Rectal smooth muscle tissue (tissue), 1 donor: Measurements from ENCODE around the gene ZCCHC8.
"Not testable (repeated sequence)": the region's sequence is repeated elsewhere in the genome, so short reads cannot be mapped to it uniquely, and the experiment has no call there.

Experiments used
- H3K27ac ChIP-seq: one replicate; pipeline ENCODE4 v1.7.0; 2013; ENCODE audit warnings: low read depth, low read length, inconsistent platforms
- H3K27me3 ChIP-seq: one replicate; pipeline ENCODE4 v1.7.0; 2013; ENCODE audit warnings: low read length; ENCODE audit not compliant: control insufficient read depth, insufficient read depth
- H3K36me3 ChIP-seq: one replicate; pipeline ENCODE4 v1.7.0; 2013; ENCODE audit warnings: low read length; ENCODE audit not compliant: control insufficient read depth, insufficient read depth
- H3K4me1 ChIP-seq: one replicate; pipeline ENCODE4 v1.7.0; 2013; ENCODE audit warnings: low read length; ENCODE audit not compliant: control insufficient read depth, insufficient read depth
- H3K4me3 ChIP-seq: one replicate; pipeline ENCODE4 v1.7.0; 2013; ENCODE audit warnings: low read length
- H3K9ac ChIP-seq: one replicate; pipeline ENCODE4 v1.7.0; 2013; ENCODE audit warnings: low read length

ZCCHC8 gene

GRCh38 chr12:122503783-122504590 is 3.3 kb upstream of the ZCCHC8 start:
- peaks cover 28% of the 10 kb centered on the region for H3K36me3 ChIP-seq
- no peak overlapping the region for H3K4me3 ChIP-seq
- no peak overlapping the region for H3K27ac ChIP-seq
- H3K27me3 ChIP-seq, result no peaks in the 10 kb centered on the region
- peaks cover 3% of the 10 kb centered on the region for H3K4me1 ChIP-seq
- no peak overlapping the region for H3K9ac ChIP-seq

DNA sequence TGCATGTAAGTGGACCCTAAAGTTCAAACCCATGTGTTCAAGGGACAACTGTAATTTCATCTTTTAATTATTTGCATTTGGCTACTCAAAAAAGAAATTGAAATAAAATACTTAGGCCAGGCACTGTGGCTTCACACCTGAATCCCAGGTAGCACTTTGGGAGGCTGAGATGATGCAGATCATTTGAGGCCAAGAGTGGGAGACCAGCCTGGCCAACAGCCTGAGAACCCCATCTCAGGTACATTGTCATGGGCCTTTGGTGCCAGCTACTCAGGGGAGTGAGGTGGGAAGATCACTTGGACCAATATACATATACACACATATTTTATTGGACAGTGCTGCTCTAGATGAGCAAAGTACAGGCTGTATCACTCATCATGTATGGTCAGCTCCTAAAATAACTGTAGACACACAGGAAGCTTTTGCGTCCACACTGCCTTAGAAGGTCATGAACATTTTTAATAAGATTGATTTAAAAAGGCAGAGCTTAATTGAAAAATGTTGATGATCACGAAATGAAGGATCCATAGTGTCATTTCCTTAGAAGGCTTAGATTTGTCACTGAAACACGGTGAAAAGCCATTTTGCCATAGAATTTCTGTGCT is 2.5 kb upstream of the ZCCHC8 start:
- Histone ChIP-seq H3K4me1 (peaks cover 7% of the 10 kb centered on the region), H3K27ac (no peak overlapping the region), H3K36me3 (peaks cover 27% of the 10 kb centered on the region)

GRCh38 chr12:122501489-122501989 is 807 bp upstream of the ZCCHC8 start:
- peaks cover 7% of the 10 kb centered on the region for H3K4me1 ChIP-seq
- peak overlapping the region; percentile 99 for H3K27ac ChIP-seq
- peak overlapping the region; percentile 83 for H3K4me3 ChIP-seq
- no peak overlapping the region for H3K9ac ChIP-seq
- H3K36me3 ChIP-seq, result peaks cover 13% of the 10 kb centered on the region
- no peaks in the 10 kb centered on the region for H3K27me3 ChIP-seq

More for the DNA sequence above, 2.5 kb upstream of the ZCCHC8 start:
- Histone ChIP-seq H3K9ac (no peak overlapping the region), H3K27me3 (no peaks in the 10 kb centered on the region), H3K4me3 (no peak overlapping the region)

DNA sequence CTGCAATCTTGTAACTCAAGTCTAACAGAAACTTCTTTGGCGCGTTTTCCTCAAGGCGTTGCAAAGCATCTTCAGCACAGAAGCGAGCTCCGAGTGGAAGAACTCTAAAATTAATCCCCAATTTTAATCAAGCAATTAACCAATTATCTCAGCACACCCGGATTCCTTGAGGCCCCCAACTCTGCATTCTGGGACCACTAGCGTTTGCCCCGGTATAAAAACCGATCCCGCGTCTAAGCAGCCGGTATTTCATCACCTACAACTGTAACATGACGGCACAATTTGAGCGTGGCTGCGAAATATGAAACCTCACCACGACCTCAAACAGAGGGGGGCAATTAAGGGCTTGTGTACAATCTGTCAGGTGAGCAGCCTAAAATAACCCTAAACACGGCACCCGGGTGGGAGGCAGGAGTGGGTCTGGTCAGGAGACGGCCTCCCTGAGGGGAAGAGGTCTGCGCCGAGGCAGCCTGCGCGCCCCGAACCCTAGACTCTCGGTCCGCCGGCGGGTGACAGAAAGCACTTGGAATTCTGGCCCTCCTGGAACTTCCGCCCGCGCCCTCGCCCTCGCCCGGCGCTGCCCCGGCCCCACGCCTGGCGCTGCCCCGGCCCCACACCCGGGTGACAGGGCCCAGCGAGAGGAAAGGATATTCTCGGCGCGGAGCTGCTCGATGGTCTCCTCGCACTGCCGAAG is 594 bp downstream of the ZCCHC8 start:
- Histone ChIP-seq H3K36me3 (peaks cover 7% of the 10 kb centered on the region), H3K9ac (peak overlapping the region; percentile 66), H3K27ac (peak overlapping the region; percentile 99), H3K4me1 (peaks cover 7% of the 10 kb centered on the region), H3K4me3 (peak overlapping the region; percentile 83), H3K27me3 (no peaks in the 10 kb centered on the region)

DNA sequence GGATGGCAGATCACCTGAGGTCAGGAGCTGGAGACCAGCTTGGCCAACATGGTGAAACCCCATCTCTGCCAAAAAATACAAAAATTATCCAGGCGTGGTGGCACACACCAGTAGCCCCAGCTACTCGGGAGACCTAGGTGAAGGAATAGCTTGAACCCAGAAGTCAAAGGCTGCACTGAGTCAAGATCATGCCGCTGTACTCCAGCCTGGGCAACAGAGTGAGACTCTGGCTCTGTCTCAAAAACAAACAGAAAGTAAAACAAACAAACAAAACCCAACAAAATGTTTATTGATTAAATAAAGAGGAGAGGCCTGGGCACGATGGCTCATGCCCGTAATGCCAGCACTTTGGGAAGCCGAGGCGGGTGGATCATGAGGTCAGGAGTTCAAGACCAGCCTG is 5.5 kb downstream of the ZCCHC8 start:
- H3K4me3 ChIP-seq, result no peak overlapping the region
- no peak overlapping the region for H3K9ac ChIP-seq
- peaks cover 5% of the 10 kb centered on the region for H3K4me1 ChIP-seq
- peaks cover 10% of the 10 kb centered on the region for H3K36me3 ChIP-seq
- no peaks in the 10 kb centered on the region for H3K27me3 ChIP-seq
- no peak overlapping the region for H3K27ac ChIP-seq

DNA sequence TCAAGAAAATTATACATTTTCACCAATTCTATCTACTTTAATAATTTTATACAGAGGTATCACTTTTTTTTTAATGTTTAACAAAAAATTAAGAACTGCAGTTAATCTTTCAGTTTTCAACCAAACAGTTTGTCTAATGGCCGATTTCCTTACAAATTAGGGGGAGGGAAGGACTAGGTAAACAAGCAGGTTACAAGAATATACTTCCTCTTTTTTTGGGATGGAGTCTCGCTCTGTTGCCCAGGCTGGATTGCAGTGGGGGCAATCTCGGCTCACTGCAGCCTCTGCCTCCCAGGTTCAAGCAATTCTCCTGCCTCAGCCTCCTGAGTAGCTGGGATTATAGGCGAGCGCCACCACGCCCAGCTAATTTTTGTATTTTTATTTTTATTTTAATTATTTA is 7.5 kb downstream of the ZCCHC8 start:
- not testable (repeated sequence) for H3K27me3 ChIP-seq

GRCh38 chr12:122491991-122492390 is 8.7 kb downstream of the ZCCHC8 start:
- Histone ChIP-seq H3K36me3 (peaks cover 18% of the 10 kb centered on the region), H3K27me3 (no peaks in the 10 kb centered on the region), H3K9ac (no peak overlapping the region)

More for the DNA sequence above, 7.5 kb downstream of the ZCCHC8 start:
- not testable (repeated sequence) for H3K27ac ChIP-seq, H3K4me1 ChIP-seq, H3K4me3 ChIP-seq, H3K9ac ChIP-seq
- peaks cover 13% of the 10 kb centered on the region for H3K36me3 ChIP-seq

GRCh38 chr12:122489038-122489437 is 11.7 kb downstream of the ZCCHC8 start:
- Histone ChIP-seq H3K27ac (no peak overlapping the region), H3K9ac (no peak overlapping the region), H3K36me3 (peaks cover 25% of the 10 kb centered on the region), H3K4me1 (no peaks in the 10 kb centered on the region), H3K27me3 (no peaks in the 10 kb centered on the region), H3K4me3 (no peak overlapping the region)

More at GRCh38 chr12:122491991-122492390, 8.7 kb downstream of the ZCCHC8 start:
- H3K4me3 ChIP-seq, result no peak overlapping the region
- no peak overlapping the region for H3K27ac ChIP-seq
- H3K4me1 ChIP-seq, result no peaks in the 10 kb centered on the region

DNA sequence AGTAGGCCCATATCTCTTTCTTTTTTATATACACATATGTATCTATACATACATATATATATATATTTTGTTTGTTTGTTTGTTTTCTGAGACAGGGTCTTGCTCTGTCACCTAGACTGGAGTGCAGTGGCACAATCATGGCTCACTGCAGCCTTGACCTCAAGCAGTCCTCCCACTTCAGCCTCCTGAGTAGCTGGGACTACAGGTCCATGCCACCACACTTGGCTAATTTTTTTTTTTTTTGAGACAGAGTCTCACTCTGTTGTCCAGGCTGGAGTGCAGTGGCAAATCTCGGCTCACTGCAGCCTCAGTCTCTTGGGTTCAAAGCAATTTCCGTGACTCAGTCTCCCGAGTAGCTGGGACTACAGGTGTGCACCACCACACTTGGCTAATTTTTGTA is 12.9 kb downstream of the ZCCHC8 start:
- H3K4me1 ChIP-seq, H3K4me3 ChIP-seq, H3K27ac ChIP-seq, H3K9ac ChIP-seq, H3K27me3 ChIP-seq: not testable (repeated sequence)
- peaks cover 25% of the 10 kb centered on the region for H3K36me3 ChIP-seq

- Histone ChIP-seq H3K4me1 (no peaks in the 10 kb centered on the region), H3K9ac (no peak overlapping the region), H3K27me3 (no peaks in the 10 kb centered on the region), H3K4me3 (no peak overlapping the region), H3K27ac (no peak overlapping the region), H3K36me3 (peaks cover 25% of the 10 kb centered on the region)
Observed at GRCh38 chr12:122486805-122487426, 13.8 kb downstream of the ZCCHC8 start.

DNA sequence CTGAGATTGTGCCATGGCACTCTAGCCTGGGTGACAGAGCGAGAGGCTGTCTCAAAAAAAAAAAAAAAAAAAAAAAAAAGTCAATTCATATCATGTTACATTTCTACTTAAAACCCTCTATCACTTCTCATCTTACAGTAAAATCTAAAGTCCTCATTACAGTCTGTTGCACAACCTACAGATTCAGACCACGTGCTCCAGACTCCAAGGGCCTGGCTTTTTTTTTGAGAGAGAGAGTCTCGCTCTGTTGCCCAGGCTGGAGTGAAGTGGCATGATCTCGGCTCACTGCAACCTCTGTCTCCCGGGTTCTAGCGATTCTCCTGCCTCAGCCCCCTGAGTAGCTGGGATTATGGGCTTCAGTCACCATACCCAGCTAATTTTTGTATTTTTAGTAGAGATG is 14.4 kb downstream of the ZCCHC8 start:
- H3K27ac ChIP-seq, H3K9ac ChIP-seq, H3K27me3 ChIP-seq, H3K4me1 ChIP-seq, H3K4me3 ChIP-seq: not testable (repeated sequence)
- peaks cover 22% of the 10 kb centered on the region for H3K36me3 ChIP-seq

DNA sequence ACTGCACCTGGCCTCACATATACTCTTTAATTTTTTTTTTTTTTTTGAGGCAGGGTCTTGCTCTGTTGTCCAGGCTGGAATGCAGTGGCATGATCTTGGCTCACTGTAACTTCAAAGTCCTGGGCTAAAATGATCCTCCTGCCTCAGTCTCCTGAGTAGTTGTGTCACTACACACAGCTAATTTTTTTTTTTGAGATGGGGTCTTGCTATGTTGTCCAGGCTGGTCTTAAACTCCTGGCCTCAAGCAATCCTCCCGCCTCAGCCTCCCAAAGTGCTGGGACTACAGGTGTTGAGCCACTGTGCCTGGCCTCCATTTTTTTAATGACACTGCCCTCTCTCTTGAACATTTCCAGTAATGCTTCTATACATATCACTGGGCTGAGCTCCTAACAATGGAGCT is 16.3 kb downstream of the ZCCHC8 start:
- H3K9ac ChIP-seq, H3K27me3 ChIP-seq, H3K4me3 ChIP-seq, H3K27ac ChIP-seq, H3K4me1 ChIP-seq: not testable (repeated sequence)
- H3K36me3 ChIP-seq, result peaks cover 28% of the 10 kb centered on the region
